DND-41 (cell line): ENCODE data around the gene ITGB5.

Source experiments
- ATAC-seq: fragments of 200-7000 bp; cut with Tn5 transposase; 3 replicates; pipeline ENCODE4 v1.9.1; 2021; ENCODE audit warnings: low read depth; ENCODE audit not compliant: insufficient read depth
- DNase-seq: peaks from one replicate; pipeline ENCODE4 v3.0.0-alpha.2; 2020
- H2AFZ ChIP-seq: 2 replicates; pipeline ENCODE4 v1.6.0; 2012; ENCODE audit warnings: low read depth, low read length
- H3K27ac ChIP-seq: 2 replicates; pipeline ENCODE4 v1.5.1; 2012; ENCODE audit warnings: low read length, inconsistent platforms
- H3K27me3 ChIP-seq: fragments of 200-600 bp; sonication (generic); 2 replicates; pipeline ENCODE4 v1.6.0; 2012; ENCODE audit warnings: low read length, mild to moderate bottlenecking, inconsistent platforms; ENCODE audit not compliant: insufficient read depth, poor library complexity
- H3K36me3 ChIP-seq: 2 replicates; pipeline ENCODE4 v1.5.1; 2012; ENCODE audit warnings: low read length, inconsistent platforms; ENCODE audit not compliant: insufficient read depth
- H3K4me1 ChIP-seq: 2 replicates; pipeline ENCODE4 v1.5.1; 2012; ENCODE audit warnings: mild to moderate bottlenecking, low read length; ENCODE audit not compliant: insufficient read depth
- H3K4me2 ChIP-seq: 2 replicates; pipeline ENCODE4 v1.6.0; 2012; ENCODE audit warnings: mild to moderate bottlenecking, moderate library complexity, low read length, inconsistent platforms; ENCODE audit not compliant: insufficient read depth
- H3K4me3 ChIP-seq, 2 experiments: fragments of 200-600 bp in 1 of 2; shearing (Covaris generic) in 1 of 2; 2 replicates each; pipeline ENCODE4 v1.5.1; 2012 to 2016; ENCODE audit warnings: inconsistent platforms in 2 of 2, low read length in 2 of 2, mild to moderate bottlenecking in 2 of 2, low read depth in 1 of 2, moderate library complexity in 1 of 2
- H3K79me2 ChIP-seq: 2 replicates; pipeline ENCODE4 v1.6.0; 2012; ENCODE audit warnings: low read length, inconsistent platforms; ENCODE audit not compliant: insufficient read depth
- H3K9ac ChIP-seq: 2 replicates; pipeline ENCODE4 v1.6.0; 2012; ENCODE audit warnings: low read depth, mild to moderate bottlenecking, inconsistent platforms, low read length, moderate library complexity
- H3K9me3 ChIP-seq: 2 replicates; pipeline ENCODE4 v1.5.1; 2012; ENCODE audit warnings: low read length, moderate library complexity, mild to moderate bottlenecking, inconsistent platforms; ENCODE audit not compliant: insufficient read depth, severe bottlenecking
- H4K20me1 ChIP-seq: 2 replicates; pipeline ENCODE4 v1.6.0; 2012; ENCODE audit warnings: low read length; ENCODE audit not compliant: insufficient read depth
- CTCF ChIP-seq: IDR thresholded peaks from 2 replicates; pipeline ENCODE4 v1.5.1; 2012; ENCODE audit warnings: borderline replicate concordance, low read length, moderate library complexity, mild to moderate bottlenecking; ENCODE audit not compliant: poor library complexity, severe bottlenecking; ENCODE audit errors: extremely low read depth
- EZH2 ChIP-seq: IDR thresholded peaks from 3 replicates; pipeline ENCODE4 v1.6.1; 2012; ENCODE audit warnings: borderline replicate concordance, low read depth, mild to moderate bottlenecking, moderate library complexity, low read length, inconsistent platforms; ENCODE audit not compliant: severe bottlenecking

ITGB5 gene

DNA sequence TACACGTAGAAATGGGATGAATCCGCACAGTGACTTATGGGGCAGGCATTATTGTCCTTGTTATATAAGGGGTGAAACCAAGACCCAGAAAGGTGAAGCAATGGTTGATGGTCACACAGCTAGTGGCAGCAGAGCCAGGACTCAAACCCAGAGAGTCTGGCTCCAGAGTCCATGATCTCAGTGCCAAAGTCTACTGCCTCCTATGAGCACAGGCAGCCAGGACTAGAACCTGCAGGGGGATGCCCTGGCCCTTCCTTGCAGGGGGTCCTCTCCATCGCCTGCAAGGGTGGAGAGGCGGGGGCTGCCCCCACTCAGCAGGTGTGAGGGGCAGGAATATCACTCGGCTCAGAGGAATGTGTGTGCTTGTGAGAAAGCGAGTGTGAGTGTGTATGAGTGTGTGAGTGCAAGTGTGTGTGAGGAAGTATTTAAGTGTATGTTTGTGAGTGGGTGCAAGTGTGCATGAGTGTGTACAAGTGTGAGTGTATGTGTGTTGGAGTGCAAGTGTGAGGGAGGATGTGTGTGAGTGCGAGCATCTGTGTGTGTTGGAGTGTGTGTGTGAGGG lies 112.2 kb downstream of the ITGB5 start:
- Histone ChIP-seq H4K20me1 (no peaks in the 10 kb centered on the region), H2AFZ (no peak overlapping the region), H3K4me3 (no peak overlapping the region), H3K4me2 (no peak overlapping the region), H3K9me3 (no peaks in the 10 kb centered on the region), H3K9ac (no peak overlapping the region), H3K79me2 (no peaks in the 10 kb centered on the region), H3K27ac (no peak overlapping the region), H3K27me3 (peaks cover 4% of the 10 kb centered on the region), H3K36me3 (no peaks in the 10 kb centered on the region), H3K4me1 (no peaks in the 10 kb centered on the region)
- TF ChIP-seq EZH2 (no peak), CTCF (no peak)
- ATAC-seq = no peak
- no peak for DNase-seq

DNA sequence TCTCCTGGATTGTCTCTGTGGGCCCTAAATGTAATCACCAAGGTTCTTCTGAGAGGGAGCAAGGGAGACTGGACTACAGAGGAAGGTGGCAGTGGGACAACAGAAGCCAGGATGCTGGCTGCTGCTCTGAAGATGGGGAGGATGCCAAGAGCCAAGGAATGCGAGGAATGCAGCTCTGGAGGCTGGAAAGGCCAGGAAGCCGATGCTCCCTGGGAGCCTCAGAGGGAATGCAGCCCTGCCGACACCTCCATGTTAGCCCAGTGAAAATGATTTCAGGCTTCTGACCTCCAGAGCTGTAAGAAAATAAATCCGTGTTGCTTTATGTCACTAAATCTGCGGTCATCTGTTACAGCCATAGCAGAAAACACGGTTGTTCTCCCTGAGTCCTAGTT lies 112.8 kb downstream of the ITGB5 start:
- no peak for DNase-seq
- Histone ChIP-seq H4K20me1 (no peaks in the 10 kb centered on the region), H3K9ac (no peak overlapping the region)

DNA sequence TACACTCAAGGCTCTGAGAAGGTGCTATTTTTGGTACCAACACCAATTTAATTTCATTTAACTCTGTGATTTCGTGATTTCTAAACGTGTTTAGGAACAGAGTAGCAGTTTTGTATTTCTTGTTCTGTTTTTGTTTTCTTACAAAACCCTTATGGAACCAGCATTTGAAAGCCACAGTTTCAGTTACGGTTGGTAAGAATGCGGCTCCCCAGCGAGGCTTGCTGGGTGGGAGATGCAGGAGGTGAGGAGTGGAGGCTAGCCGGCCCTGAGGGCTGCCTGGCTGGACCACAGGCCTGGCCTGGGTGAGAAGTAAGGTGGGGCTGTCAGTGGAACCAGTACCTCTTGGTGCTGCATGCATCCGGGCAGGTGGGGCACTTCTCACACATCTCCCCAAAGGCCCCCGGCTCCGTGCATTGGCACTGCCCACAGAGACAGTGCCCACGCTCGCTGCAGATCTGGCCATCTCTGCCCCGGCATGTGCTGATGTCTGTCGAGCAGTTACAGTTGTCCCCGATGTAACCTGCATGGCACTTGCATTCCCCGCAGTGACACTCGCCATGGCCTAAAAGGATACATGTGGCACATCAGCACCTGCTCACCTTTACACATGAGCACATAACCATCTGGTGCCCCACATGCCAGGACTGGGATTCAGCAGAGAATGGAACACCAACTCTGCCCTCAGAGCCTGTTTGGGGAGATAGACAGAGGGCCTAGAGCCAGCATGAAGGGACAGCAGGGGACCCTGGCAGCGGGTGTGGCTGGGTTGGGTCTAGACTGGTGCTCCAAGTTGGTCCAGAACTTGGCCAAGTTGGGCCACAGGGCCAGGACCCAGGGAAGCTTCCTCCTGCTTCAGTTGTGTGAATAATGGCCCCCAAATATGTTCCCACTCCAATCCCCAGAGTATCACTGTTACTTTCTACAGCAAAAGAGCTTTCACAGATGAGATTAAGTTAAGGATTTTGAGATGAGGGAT lies 113.5 kb downstream of the ITGB5 start:
- Histone ChIP-seq H3K79me2 (no peaks in the 10 kb centered on the region), H2AFZ (no peak overlapping the region), H3K9me3 (no peaks in the 10 kb centered on the region), H3K4me3 (no peak overlapping the region), H3K27me3 (peaks cover 4% of the 10 kb centered on the region), H3K36me3 (no peaks in the 10 kb centered on the region), H4K20me1 (no peaks in the 10 kb centered on the region), H3K4me2 (no peak overlapping the region), H3K9ac (no peak overlapping the region), H3K4me1 (no peaks in the 10 kb centered on the region), H3K27ac (no peak overlapping the region)
- TF ChIP-seq EZH2 = no peak
- no peak for TF ChIP-seq CTCF
- ATAC-seq = no peak
- DNase-seq = no peak

More for the DNA sequence above, 112.8 kb downstream of the ITGB5 start:
- Histone ChIP-seq H3K79me2 (no peaks in the 10 kb centered on the region), H3K27me3 (peaks cover 4% of the 10 kb centered on the region), H2AFZ (no peak overlapping the region), H3K36me3 (no peaks in the 10 kb centered on the region), H3K27ac (no peak overlapping the region), H3K4me1 (no peaks in the 10 kb centered on the region), H3K4me3 (no peak overlapping the region), H3K4me2 (no peak overlapping the region), H3K9me3 (no peaks in the 10 kb centered on the region)
- TF ChIP-seq CTCF (no peak), EZH2 (no peak)
- ATAC-seq = no peak
